Keratinocyte (primary cell): Measurements from ENCODE around the gene NAA80.

Experiments
- EZH2 ChIP-seq: IDR thresholded peaks from one replicate; pipeline ENCODE4 v1.6.1; 2012; ENCODE audit warnings: inconsistent platforms, mild to moderate bottlenecking, low read length, moderate library complexity
- TF ChIP-seq, protein P1 (sequence below), 3 experiments: IDR thresholded peaks in 1 of 3; conservative IDR thresholded peaks in 1 of 3; optimal IDR thresholded peaks in 1 of 3; 2 replicates in 2 of 3; 3 replicates in 1 of 3; pipeline versions ENCODE3 to v1.5.1; 2011; ENCODE audit warnings: low read length in 3 of 3, mild to moderate bottlenecking in 3 of 3, moderate library complexity in 2 of 3, control low read depth in 1 of 3, inconsistent platforms in 1 of 3; ENCODE audit not compliant: insufficient read depth in 2 of 3; ENCODE audit errors: extremely low read depth in 1 of 3

DNA sequence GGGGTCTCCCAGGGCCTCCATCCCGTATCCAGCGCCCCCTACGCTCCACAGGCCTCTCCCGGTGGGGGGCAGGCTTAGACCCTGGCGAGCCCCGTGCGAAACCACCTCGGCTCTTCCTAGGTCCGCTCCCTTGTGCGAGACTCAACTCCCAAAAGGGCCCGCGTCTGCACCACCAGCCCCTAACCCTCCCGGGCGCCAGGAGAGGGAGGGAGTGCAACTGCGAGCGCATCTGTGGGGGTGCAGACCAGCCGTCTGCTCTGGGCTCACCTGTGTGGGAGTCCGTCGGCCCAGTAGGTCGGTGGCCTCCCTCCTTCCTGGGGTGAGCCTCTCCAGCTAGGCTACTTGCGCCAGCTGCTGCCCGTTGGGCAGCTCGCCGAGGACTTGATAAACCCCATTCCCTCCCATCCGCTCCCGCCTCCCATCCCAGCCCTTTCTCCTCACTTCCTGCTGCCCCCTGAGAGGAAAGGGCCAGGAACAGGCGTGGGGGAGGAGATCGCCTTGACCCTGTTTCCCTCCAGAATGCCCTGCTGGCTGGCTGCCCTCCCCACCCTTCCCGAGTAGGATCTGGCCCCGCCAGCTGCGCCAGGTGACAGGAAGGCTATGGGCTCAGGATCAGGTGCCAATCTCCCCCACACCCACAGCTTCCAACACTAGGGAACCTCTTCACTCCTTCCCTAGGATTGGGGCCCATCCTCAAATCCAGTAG lies 23.3 kb upstream of the NAA80 start, which contains the start of gene HYAL2:
- TF ChIP-seq, protein P1, sequence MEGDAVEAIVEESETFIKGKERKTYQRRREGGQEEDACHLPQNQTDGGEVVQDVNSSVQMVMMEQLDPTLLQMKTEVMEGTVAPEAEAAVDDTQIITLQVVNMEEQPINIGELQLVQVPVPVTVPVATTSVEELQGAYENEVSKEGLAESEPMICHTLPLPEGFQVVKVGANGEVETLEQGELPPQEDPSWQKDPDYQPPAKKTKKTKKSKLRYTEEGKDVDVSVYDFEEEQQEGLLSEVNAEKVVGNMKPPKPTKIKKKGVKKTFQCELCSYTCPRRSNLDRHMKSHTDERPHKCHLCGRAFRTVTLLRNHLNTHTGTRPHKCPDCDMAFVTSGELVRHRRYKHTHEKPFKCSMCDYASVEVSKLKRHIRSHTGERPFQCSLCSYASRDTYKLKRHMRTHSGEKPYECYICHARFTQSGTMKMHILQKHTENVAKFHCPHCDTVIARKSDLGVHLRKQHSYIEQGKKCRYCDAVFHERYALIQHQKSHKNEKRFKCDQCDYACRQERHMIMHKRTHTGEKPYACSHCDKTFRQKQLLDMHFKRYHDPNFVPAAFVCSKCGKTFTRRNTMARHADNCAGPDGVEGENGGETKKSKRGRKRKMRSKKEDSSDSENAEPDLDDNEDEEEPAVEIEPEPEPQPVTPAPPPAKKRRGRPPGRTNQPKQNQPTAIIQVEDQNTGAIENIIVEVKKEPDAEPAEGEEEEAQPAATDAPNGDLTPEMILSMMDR (optimal IDR thresholded peaks at IDR 0.05 in 1 of 3, IDR thresholded peaks at IDR 0.05 in 1 of 3, conservative IDR thresholded peaks at IDR 0.05 in 1 of 3; ENCODE audit: extremely low read depth in 1 of 3, insufficient read depth in 2 of 3, low read length in 3 of 3): no peak
- no peak for TF ChIP-seq EZH2
